ENCODE results near the gene ZDHHC14.

GRCh38 chr6:157386454-157386853 is 5.5 kb downstream of the ZDHHC14 start:
- no peak for TF ChIP-seq CTCF (IDR thresholded peaks at IDR 0.05)
- TF ChIP-seq POLR2AphosphoS5 (IDR thresholded peaks at IDR 0.05) = no peak
- no peak for TF ChIP-seq POLR2A (IDR thresholded peaks at IDR 0.05)
